SK-MEL-5 (cell line): ENCODE measurements around the gene PRPH. TPM values are rescaled to one million over a fixed set of nuclear protein-coding genes. Genes with fewer than 3 reads are reported as not detected.
A peak's percentile ranks its signal among the peaks of the same experiment; 100 is the strongest.
"Not testable (repeated sequence)": the region's sequence is repeated elsewhere in the genome, so short reads cannot be mapped to it uniquely, and the experiment has no call there.

Source experiments
- DNase-seq: peaks from one replicate; pipeline ENCODE4 v3.0.0-alpha.2; 2016; ENCODE audit warnings: low read depth, low spot score
- in situ Hi-C: cut with HindIII; loops from 2 replicates; pipeline ENCODE4 v1.10.0; 2016; ENCODE audit warnings: low sequenced_read_pairs, high pct_unique_total_duplicates, low pct_unique_long_range_greater_than_20kb
- total RNA-seq: library from RNA; depleted of rRNA; stranded (reverse); fragments of >200 nt; shearing (Covaris generic); gene quantifications from 2 replicates; pipeline ENCODE4 v1.2.3, GENCODE V29; 2014

The PRPH gene
- total RNA-seq, 1 experiment from 2014 or later = not detected

GRCh38 chr12:49273726-49274395, 21.1 kb upstream of the PRPH start:
- in situ Hi-C loops = no loop called here
- DNase-seq = no peak

DNA sequence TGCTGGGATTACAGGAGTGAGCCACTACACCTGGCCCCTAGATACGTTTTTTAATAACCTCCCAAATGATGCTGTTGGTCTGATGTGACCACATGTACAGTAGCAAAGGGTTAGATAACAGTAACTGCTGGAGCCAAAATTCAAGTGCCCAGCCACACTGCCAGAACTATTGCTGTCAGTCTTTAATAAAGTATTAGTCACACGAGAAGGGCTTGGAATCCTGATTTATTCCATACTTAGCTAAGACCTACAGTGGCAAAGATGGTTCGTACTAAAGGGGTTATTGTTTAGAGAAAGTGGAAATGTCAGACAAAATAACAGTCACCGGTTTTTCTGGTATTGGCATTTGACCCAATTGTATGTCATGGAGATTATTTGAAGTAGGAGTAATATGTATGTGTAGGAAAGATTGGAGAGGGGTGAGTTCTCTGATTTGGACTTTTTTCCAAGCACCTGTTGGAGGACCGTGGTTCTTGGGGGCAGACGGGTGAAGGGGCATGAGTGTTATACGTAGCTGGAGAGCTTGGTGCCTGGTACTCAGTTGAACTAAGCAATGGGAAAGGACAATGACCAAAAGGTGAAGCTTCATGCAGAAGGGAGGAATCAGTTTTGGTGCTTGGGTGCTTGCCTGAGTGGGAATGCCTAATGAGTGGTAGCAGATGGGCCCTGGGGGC, 20.4 kb upstream of the PRPH start:
- in situ Hi-C loops = no loop called here
- DNase-seq = no peak

DNA sequence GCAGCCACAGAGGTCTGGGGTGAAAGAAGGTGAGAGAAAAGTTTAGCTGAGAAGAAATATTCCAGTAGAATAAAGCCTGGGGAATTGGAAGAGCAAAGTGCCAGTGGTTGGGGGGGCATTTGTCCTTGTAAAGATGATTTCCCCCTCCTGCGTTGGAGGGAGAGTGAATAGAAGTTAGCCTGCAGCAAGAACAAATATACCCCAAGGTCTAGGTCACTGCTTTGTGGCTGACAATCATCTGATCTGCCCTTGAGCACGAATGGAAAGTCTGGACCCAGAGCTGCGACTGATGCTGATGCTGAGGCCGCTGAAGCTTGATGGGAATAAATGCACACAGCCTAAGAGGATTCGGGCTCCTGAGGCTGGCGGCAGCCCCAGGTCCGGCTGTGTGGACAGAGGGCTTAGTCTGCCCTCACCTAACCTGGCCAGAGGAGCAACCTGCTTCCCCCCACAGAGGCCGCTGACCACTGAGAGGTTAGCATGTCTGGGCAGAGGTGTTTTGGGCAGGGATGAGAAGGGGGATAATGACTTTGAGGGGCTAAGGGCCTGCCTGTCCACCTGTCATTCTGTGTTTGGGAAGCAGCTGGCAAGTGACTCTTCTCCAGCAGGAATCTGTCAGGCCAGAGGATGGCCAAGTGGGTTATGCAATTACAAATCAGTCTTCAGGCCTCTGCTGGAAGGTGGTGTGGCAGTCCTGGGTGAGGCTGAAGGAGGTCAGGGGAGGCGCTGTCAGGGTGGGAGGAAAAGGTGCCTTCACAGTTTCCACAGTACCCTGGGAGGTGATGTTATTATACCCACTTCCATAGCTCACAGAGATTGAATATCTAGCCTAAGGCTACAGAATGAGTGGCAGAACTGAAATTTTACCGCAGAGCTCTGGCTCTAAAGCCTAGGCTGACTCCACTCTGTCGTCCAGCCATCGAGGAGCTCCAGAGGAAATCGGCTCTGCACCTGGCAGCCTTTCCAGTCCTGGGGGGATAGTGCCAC, 18.4 kb upstream of the PRPH start:
- in situ Hi-C loops = no loop called here
- DNase-seq = no peak

- in situ Hi-C loops = no loop called here
- DNase-seq = no peak
Observed at GRCh38 chr12:49277466-49277865, 17.5 kb upstream of the PRPH start.

DNA sequence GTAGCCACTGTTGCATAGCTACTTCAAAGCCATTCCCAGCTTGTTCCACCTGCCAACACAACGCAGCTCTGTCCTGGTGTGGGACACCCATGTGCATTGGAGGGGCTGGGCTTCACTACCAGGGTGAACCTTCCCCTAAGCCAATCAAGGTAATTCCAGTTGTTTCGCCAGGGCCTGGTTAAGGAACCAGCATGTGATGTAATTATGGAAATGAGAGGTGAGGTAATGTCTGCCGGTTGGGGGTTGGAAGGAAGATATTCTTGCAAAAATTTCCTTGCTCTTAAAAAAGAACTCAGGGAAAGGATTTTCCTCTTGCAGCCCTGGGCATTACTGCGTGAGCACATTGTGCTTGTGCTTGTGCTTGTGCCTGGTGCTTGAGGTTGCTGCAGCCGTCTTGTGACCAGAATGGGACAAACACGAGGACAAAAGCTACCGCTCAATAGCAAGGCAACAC, 15.2 kb upstream of the PRPH start:
- in situ Hi-C loops = no loop called here
- peak; percentile 75 for DNase-seq

GRCh38 chr12:49280545-49280944, 14.4 kb upstream of the PRPH start:
- DNase-seq, in situ Hi-C loops: not testable (repeated sequence)

DNA sequence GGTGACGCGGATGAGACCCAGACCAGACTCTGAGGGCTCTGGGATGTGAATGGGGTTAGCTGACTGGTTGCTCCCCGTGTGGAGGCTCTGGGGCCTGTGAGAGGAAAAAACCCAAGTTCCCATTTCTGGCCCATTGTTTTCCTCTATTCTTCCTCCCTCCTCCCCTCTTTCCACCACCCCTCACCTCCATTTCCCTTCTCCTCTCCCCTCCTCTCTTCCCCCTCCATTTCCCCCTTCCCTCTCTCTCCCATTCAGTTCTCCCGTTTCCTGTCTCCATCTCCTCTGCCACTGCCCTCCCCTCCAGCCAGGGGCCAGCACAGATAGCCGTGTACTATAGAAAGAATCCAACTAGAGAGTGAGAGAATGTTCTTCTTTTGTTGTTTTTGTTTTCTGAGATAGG, 12.6 kb upstream of the PRPH start:
- no peak for DNase-seq
- in situ Hi-C loops = no loop called here

DNA sequence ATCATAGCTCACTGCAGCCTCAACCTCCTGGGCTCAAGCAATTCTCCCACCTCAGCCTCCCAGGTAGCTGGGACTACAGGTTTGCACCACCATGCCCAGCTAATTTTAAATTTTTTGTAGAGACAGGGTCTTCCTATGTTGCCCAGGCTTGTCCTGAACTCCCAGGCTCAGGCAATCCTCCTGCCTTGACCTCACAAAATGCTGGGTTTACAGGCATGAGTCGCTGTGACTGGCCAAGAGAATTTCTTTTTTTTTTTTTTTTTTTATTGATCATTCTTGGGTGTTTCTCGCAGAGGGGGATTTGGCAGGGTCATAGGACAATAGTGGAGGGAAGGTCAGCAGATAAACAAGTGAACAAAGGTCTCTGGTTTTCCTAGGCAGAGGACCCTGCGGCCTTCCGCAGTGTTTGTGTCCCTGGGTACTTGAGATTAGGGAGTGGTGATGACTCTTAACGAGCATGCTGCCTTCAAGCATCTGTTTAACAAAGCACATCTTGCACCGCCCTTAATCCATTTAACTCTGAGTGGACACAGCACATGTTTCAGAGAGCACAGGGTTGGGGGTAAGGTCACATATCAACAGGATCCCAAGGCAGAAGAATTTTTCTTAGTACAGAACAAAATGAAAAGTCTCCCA, 12.1 kb upstream of the PRPH start:
- DNase-seq, in situ Hi-C loops: not testable (repeated sequence)

DNA sequence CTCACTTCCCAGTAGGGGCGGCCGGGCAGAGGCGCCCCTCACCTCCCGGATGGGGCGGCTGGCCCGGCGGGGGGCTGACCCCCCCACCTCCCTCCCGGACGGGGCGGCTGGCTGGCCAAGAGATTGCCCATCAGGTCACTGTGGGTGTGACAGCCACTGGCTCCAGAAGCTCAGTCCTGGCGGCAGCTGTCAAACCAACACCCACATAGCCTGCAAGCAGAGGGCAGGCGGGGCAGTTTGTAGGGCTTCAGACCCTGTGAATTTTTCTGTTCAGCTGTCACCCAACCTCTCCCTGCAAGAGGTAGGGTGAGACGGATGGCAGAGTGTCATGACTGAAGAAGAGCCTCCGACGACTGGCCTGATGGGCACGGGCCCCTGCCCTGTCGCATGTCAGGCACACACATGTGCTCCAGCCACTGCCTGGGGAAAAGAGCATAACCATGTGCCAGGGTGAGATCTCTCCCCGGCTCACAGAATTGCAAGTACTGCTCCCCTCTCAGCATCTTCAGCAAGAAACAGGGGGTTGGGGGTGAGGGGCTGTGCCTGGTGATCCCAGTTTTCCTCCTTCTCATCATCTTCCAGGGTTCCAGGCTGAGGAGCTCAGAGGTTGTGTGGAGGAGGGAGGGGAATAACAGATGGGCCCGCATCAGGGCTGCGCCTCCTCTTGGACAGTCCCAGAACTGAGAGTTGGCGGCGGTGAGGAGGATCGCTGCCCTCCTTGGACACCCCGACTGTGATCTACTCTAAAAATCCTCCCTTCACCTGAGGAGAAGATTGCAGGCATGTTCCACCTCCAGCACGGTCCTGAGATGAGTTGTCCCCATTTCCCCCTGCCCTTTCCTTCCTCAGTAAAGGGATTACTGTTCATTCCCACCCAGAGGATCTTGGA, 11.2 kb upstream of the PRPH start:
- in situ Hi-C loops = no loop called here
- DNase-seq = no peak

- DNase-seq = no peak
- in situ Hi-C loops = no loop called here
Observed at GRCh38 chr12:49284672-49285071, 10.3 kb upstream of the PRPH start.

DNA sequence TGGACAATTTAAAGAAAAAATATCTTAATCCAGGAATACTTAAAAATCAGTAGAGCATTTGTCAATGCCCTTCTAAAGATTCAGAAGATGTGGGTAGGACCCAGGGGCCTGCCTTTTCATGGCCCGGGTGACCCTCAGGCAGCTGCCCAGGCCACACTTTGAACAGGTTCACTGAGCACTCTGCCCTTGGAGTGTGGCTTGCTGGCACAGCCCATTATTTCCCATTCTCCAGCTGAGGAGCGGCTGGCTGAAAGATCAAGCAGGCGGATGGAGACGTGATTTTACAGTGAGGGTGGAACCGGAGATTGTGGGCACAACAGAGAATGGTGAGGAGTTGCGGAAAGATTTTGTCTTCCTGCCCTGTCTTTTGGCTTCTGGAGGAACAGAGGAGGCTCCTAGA, 7.1 kb upstream of the PRPH start:
- DNase-seq = no peak
- in situ Hi-C loops = no loop called here

- DNase-seq = peak; percentile 72
- in situ Hi-C loops = no loop called here
Observed at GRCh38 chr12:49288412-49288853, 6.5 kb upstream of the PRPH start.

DNA sequence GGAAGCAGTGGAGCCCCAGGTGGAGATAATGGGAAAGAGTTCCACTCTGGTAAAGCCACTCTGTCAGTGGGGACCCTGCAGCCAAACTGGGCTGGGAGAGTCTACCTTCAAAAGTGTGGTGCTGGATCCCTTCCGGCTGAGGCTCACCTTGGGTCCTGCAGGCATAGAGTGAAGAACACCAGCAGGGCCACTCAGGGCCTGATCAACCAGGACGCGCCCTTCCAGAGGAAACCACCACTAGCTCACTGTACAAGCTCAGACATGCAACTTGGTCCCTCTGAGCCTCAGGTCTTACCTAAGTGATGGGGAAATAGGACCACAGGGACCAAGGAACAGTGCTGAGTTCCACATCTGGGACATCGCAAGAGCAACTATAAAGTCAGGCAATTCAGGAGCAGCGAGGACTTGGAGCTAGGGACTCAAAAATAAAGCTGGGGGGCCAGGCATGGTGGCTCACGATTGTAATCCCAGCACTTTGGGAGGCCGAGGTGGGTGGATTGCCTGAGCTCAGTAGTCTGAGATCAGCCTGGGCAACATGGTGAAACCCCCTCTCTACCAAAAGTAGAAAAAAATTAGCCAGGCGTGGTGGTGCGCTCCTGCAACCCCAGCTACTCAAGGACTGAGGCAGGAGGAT, 5.9 kb upstream of the PRPH start:
- DNase-seq = no peak
- in situ Hi-C loops = no loop called here

DNA sequence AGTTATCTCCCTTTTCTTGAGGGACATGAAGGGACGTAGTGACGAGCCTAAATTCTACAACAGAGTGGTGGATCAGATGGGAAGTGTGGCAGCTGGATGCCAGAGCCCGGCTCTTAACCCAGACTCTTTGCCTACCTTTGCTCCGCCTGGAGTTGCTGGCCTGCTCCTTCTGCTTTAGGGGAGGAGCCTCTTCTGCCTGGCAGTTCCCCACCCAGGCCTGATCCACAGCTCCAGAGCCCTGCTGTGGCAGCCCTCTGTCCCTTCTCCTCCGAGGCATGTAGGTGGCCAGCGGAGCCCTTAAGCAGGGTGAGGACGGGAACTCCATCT, 2.3 kb upstream of the PRPH start:
- no peak for DNase-seq
- in situ Hi-C loops = no loop called here

- no peak for DNase-seq
- in situ Hi-C loops = no loop called here
Observed at GRCh38 chr12:49293056-49293956, 1.6 kb upstream of the PRPH start.
